ENCODE data around the gene ZNF324B.
"Not testable (repeated sequence)": the region's sequence is repeated elsewhere in the genome, so short reads cannot be mapped to it uniquely, and the experiment has no call there.

- TF ChIP-seq EZH2 (IDR thresholded peaks at IDR 0.05; ENCODE audit: low read depth); CTCF (conservative IDR thresholded peaks at IDR 0.05): not testable (repeated sequence)
Observed at GRCh38 chr19:58448860-58449259, 2.6 kb upstream of the ZNF324B start.

Measured in PC-9 (cell line).